ENCODE data around the gene KCNK17.

Gene KCNK17

DNA sequence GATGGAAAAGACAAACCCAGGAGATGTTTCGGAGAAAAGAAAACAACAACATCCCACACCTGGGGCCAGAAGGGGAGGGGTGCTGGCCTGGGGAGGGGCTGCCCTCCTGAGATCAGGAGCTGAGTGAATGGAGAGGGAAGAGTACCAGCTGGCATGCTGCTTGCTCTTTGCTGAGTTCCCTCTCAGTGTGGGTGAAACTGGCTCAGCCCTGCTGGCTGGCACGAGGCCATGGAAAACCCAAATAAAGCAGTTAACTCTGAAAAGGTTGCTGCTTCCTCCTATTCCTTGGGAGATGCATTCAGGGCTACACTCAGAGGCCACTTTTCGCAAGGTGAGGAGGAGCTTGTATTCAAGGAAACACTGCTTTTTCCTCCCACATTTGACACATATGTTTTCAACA is 16.3 kb upstream of the KCNK17 start:
- no peak for DNase-seq (ENCODE audit: low read depth)
- no peak overlapping the region for H3K4me3 ChIP-seq (ENCODE audit: low read depth, low read length)
- TF ChIP-seq POLR2A (IDR thresholded peaks at IDR 0.05; ENCODE audit: extremely low read depth, insufficient read length) (no peak), MYC (IDR thresholded peaks at IDR 0.05; ENCODE audit: low read depth, low read length) (no peak), CTCF (IDR thresholded peaks at IDR 0.05; ENCODE audit: low read depth, low read length) (no peak)
- TF ChIP-seq, protein P1, sequence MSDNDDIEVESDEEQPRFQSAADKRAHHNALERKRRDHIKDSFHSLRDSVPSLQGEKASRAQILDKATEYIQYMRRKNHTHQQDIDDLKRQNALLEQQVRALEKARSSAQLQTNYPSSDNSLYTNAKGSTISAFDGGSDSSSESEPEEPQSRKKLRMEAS (IDR thresholded peaks at IDR 0.05; ENCODE audit: low read depth, low read length): no peak

GRCh38 chr6:39330057-39330456 is 15.8 kb upstream of the KCNK17 start:
- peak; percentile 67 for DNase-seq (ENCODE audit: low read depth)
- no peak overlapping the region for H3K4me3 ChIP-seq (ENCODE audit: low read depth, low read length)
- TF ChIP-seq, protein P1 (IDR thresholded peaks at IDR 0.05; ENCODE audit: low read depth, low read length): no peak
- TF ChIP-seq POLR2A (IDR thresholded peaks at IDR 0.05; ENCODE audit: extremely low read depth, insufficient read length) (no peak), CTCF (IDR thresholded peaks at IDR 0.05; ENCODE audit: low read depth, low read length) (no peak), MYC (IDR thresholded peaks at IDR 0.05; ENCODE audit: low read depth, low read length) (no peak)

GRCh38 chr6:39328066-39328465 is 13.8 kb upstream of the KCNK17 start:
- TF ChIP-seq MYC (IDR thresholded peaks at IDR 0.05; ENCODE audit: low read depth, low read length): no peak
- no peak for TF ChIP-seq CTCF (IDR thresholded peaks at IDR 0.05; ENCODE audit: low read depth, low read length)
- TF ChIP-seq POLR2A (IDR thresholded peaks at IDR 0.05; ENCODE audit: extremely low read depth, insufficient read length): no peak
- TF ChIP-seq, protein P1 (IDR thresholded peaks at IDR 0.05; ENCODE audit: low read depth, low read length): no peak
- no peak overlapping the region for H3K4me3 ChIP-seq (ENCODE audit: low read depth, low read length)
- DNase-seq (ENCODE audit: low read depth): no peak

- TF ChIP-seq CTCF (IDR thresholded peaks at IDR 0.05; ENCODE audit: low read depth, low read length) (no peak), POLR2A (IDR thresholded peaks at IDR 0.05; ENCODE audit: extremely low read depth, insufficient read length) (no peak), MYC (IDR thresholded peaks at IDR 0.05; ENCODE audit: low read depth, low read length) (no peak)
- TF ChIP-seq, protein P1 (IDR thresholded peaks at IDR 0.05; ENCODE audit: low read depth, low read length): no peak
- DNase-seq (ENCODE audit: low read depth): no peak
- no peak overlapping the region for H3K4me3 ChIP-seq (ENCODE audit: low read depth, low read length)
These were observed 13.3 kb upstream of the KCNK17 start for GRCh38 chr6:39327507-39327906.

GRCh38 chr6:39322306-39322850 is 8.2 kb upstream of the KCNK17 start, which contains the start of gene KCNK16:
Gene KCNK16, minus strand, starts transcription at chr6:39322702. Its CDS starts 162 bp downstream, at chr6:39322540.
- TF ChIP-seq POLR2A (IDR thresholded peaks at IDR 0.05; ENCODE audit: extremely low read depth, insufficient read length) (no peak), CTCF (IDR thresholded peaks at IDR 0.05; ENCODE audit: low read depth, low read length) (no peak), MYC (IDR thresholded peaks at IDR 0.05; ENCODE audit: low read depth, low read length) (no peak)
- TF ChIP-seq, protein P1 (IDR thresholded peaks at IDR 0.05; ENCODE audit: low read depth, low read length): no peak
- no peak within 1 kb of the TSS for H3K4me3 ChIP-seq (ENCODE audit: low read depth, low read length)
- no peak for DNase-seq (ENCODE audit: low read depth)

Data from NB4 (cell line).